Ovary (tissue), 9 donors: ENCODE measurements around the gene TMTC2. TPM values are rescaled to one million over a fixed set of nuclear protein-coding genes. Genes with fewer than 3 reads are reported as not detected.
"Not testable (repeated sequence)": the region's sequence is repeated elsewhere in the genome, so short reads cannot be mapped to it uniquely, and the experiment has no call there.

ENCODE experiments used
- DNase-seq, 5 donors: peaks; one replicate each; pipeline ENCODE4 v3.0.0-alpha.2; 2019 to 2020
- H3K27ac ChIP-seq, 2 donors: fragments of 200-600 bp; one replicate each; pipeline versions ENCODE4 v1.5.1 to v1.8.0; 2019 to 2022
- H3K27me3 ChIP-seq: fragments of 200-600 bp; one replicate; pipeline ENCODE4 v1.8.0; 2022
- H3K36me3 ChIP-seq: fragments of 200-600 bp; sonication (generic); one replicate; pipeline ENCODE4 v1.5.1; 2019
- H3K4me1 ChIP-seq: one replicate; pipeline ENCODE4 v1.8.1; 2013; ENCODE audit warnings: mild to moderate bottlenecking, moderate library complexity; ENCODE audit not compliant: insufficient read depth
- H3K4me3 ChIP-seq: fragments of 200-600 bp; sonication (generic); one replicate; pipeline ENCODE4 v1.5.1; 2017
- H3K9me3 ChIP-seq, 2 donors: fragments of 200-600 bp in 1 of 2; sonication (generic) in 1 of 2; one replicate each; pipeline versions ENCODE4 v1.5.1 to v1.8.1; 2013 to 2019; ENCODE audit warnings: mild to moderate bottlenecking in 1 of 2, moderate library complexity in 1 of 2
- CTCF ChIP-seq, 3 donors: fragments of 450-650 bp in 2 of 3; fragments of 200-600 bp in 1 of 3; IDR thresholded peaks; one replicate each; pipeline versions ENCODE4 v1.5.1 to v1.8.0; 2016 to 2022; ENCODE audit warnings: antibody characterized with exemption in 3 of 3, mild to moderate bottlenecking in 1 of 3
- EP300 ChIP-seq: sonication (generic); formaldehyde crosslinking; IDR thresholded peaks from one replicate; pipeline ENCODE4 v1.6.1; 2017; ENCODE audit warnings: antibody characterized with exemption
- POLR2A ChIP-seq: fragments of 450-650 bp; IDR thresholded peaks from one replicate; pipeline ENCODE4 v1.6.1; 2017; ENCODE audit warnings: antibody characterized with exemption, mild to moderate bottlenecking, moderate library complexity
- WGBS, 3 donors: extraction: QIAGEN DNeasy Blood & Tissue Kit in 1 of 3; methylation state at CpG; one replicate each; pipeline versions ENCODE4 v1.1.5 to v1.1.7; 2013 to 2017; 5-methylcytosine and 5-hydroxymethylcytosine counted together
- intact Hi-C, 4 donors: fragments of 100-400 bp; cut with DNase I; formaldehyde crosslinking; loops; one replicate each; pipeline versions ENCODE4 v1.11.0 to v1.15.1; 2022 to 2023
- polyA plus RNA-seq, 2 donors: library from polyadenylated mRNA; stranded (reverse); fragments of 200-250 nt in 1 of 2; fragments of 350-450 nt in 1 of 2; fragmentation: Illumina TruSeq in 1 of 2; extraction: RNeasy Lipid Tissue Mini Kit (QIAGEN cat#74804) in 1 of 2; gene quantifications; one replicate each; pipeline ENCODE4 v1.2.3, GENCODE V29; 2013 to 2014
- total RNA-seq, 7 donors: library from RNA; depleted of rRNA in 2 of 7; stranded (reverse); fragments of >200 nt in 2 of 7; fragmentation: NEBNext Ultra II Directional in 3 of 7; extraction: Animal tissue kit (Norgen Biotek cat#: 25700) in 3 of 7; gene quantifications; one replicate each; pipeline versions ENCODE4 v1.1.0 to v1.2.4, GENCODE V29; 2016 to 2023
- donor health status: DM: no; HTN: no; CAD: no; lungs with moderate emphysema.
- donor health status: DM: no; HTN: no; CAD: no.
- donor health status: Bipolar disorder and iron deficiency.
- donor health status: DM: yes; HTN: yes; CAD: no.
- donor health status: DM: no; HTN: no; CAD: no.
- donor health status: DM: yes; HTN: yes; CAD: no.

TMTC2 gene
- total and polyA plus RNA-seq, 9 donors = 2.0 to 22.6 (median 5.6) TPM

GRCh38 chr12:82838827-82839226, 152.1 kb downstream of the TMTC2 start:
- no peak for DNase-seq
- intact Hi-C loops = no loop called here
- WGBS, 3 donors = 89 to 97% (median 94%) methylated on average over 1 of the region's 1 CpG
- no peaks in the 10 kb centered on the region for H3K36me3 ChIP-seq
- H3K27ac ChIP-seq = no peak overlapping the region
- H3K4me3 ChIP-seq = no peak overlapping the region
- no peaks in the 10 kb centered on the region for H3K9me3 ChIP-seq
- TF ChIP-seq CTCF (IDR thresholded peaks at IDR 0.05) (no peak), EP300 (no peak), POLR2A (no peak)
- no peaks in the 10 kb centered on the region for H3K27me3 ChIP-seq
- no peaks in the 10 kb centered on the region for H3K4me1 ChIP-seq

GRCh38 chr12:82839796-82840195, 153.1 kb downstream of the TMTC2 start:
- intact Hi-C loops = no loop called here
- WGBS, 3 donors = 83 to 93% (median 90%) methylated on average over 4 of the region's 4 CpGs
- no peak overlapping the region for H3K27ac ChIP-seq

GRCh38 chr12:82841487-82841904, 154.8 kb downstream of the TMTC2 start:
- TF ChIP-seq CTCF (IDR thresholded peaks at IDR 0.05) = no peak
- TF ChIP-seq EP300 = no peak
- intact Hi-C loops = no loop called here

More at GRCh38 chr12:82839796-82840195, 153.1 kb downstream of the TMTC2 start:
- H3K4me1 ChIP-seq = no peaks in the 10 kb centered on the region
- no peak for TF ChIP-seq CTCF (IDR thresholded peaks at IDR 0.05)
- TF ChIP-seq POLR2A = no peak
- no peak for TF ChIP-seq EP300
- no peaks in the 10 kb centered on the region for H3K36me3 ChIP-seq
- H3K27me3 ChIP-seq = no peaks in the 10 kb centered on the region
- no peak overlapping the region for H3K4me3 ChIP-seq
- no peak for DNase-seq
- no peaks in the 10 kb centered on the region for H3K9me3 ChIP-seq

GRCh38 chr12:82842480-82842879, 155.8 kb downstream of the TMTC2 start:
- Histone ChIP-seq H3K9me3 (no peaks in the 10 kb centered on the region), H3K27me3 (no peaks in the 10 kb centered on the region), H3K27ac (no peak overlapping the region), H3K4me1 (no peaks in the 10 kb centered on the region), H3K4me3 (no peak overlapping the region), H3K36me3 (no peaks in the 10 kb centered on the region)
- no peak for DNase-seq
- TF ChIP-seq POLR2A = no peak
- TF ChIP-seq CTCF (IDR thresholded peaks at IDR 0.05) = no peak
- TF ChIP-seq EP300 = no peak
- WGBS, 3 donors = 94 to 98% (median 95%) methylated on average over 3 of the region's 3 CpGs
- intact Hi-C loops = no loop called here

More at GRCh38 chr12:82841487-82841904, 154.8 kb downstream of the TMTC2 start:
- Histone ChIP-seq H3K4me3 (no peak overlapping the region), H3K4me1 (no peaks in the 10 kb centered on the region), H3K36me3 (no peaks in the 10 kb centered on the region), H3K27ac (no peak overlapping the region), H3K27me3 (no peaks in the 10 kb centered on the region), H3K9me3 (no peaks in the 10 kb centered on the region)
- 64 to 73% (median 68%) methylated on average over 7 of the region's 7 CpGs for WGBS, 3 donors
- no peak for DNase-seq

GRCh38 chr12:82845076-82845475, 158.4 kb downstream of the TMTC2 start:
- DNase-seq, intact Hi-C loops: not testable (repeated sequence)

More at GRCh38 chr12:82845076-82845475, 158.4 kb downstream of the TMTC2 start:
- not testable (repeated sequence) for H3K4me1 ChIP-seq, H3K36me3 ChIP-seq, H3K4me3 ChIP-seq, H3K27me3 ChIP-seq, H3K9me3 ChIP-seq, H3K27ac ChIP-seq
- WGBS, 3 donors = 91 to 98% (median 97%) methylated on average over 7 of the region's 7 CpGs
